Measurements from ENCODE around the gene LRMDA.

The LRMDA gene

DNA sequence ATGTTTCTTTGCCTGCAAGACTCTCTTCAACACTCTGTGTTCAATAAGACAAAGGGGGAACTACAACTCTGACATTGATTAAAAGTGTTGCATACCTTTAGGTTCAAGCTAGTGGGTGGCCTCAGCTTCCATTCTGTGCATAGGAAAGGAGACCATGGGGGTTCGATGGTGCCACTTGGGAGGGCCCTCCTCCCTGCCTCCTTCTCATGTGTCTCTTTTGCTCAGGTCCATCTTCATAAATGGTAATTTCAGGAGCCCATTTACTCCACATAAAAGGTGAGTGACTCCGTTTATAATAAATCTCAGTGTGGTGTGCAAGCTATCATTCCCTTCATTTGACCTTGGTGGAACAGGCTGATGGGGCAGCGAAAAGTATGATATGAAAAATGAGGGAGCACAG lies 285.1 kb downstream of the LRMDA start:
- no peak for DNase-seq (ENCODE audit: low spot score)

DNA sequence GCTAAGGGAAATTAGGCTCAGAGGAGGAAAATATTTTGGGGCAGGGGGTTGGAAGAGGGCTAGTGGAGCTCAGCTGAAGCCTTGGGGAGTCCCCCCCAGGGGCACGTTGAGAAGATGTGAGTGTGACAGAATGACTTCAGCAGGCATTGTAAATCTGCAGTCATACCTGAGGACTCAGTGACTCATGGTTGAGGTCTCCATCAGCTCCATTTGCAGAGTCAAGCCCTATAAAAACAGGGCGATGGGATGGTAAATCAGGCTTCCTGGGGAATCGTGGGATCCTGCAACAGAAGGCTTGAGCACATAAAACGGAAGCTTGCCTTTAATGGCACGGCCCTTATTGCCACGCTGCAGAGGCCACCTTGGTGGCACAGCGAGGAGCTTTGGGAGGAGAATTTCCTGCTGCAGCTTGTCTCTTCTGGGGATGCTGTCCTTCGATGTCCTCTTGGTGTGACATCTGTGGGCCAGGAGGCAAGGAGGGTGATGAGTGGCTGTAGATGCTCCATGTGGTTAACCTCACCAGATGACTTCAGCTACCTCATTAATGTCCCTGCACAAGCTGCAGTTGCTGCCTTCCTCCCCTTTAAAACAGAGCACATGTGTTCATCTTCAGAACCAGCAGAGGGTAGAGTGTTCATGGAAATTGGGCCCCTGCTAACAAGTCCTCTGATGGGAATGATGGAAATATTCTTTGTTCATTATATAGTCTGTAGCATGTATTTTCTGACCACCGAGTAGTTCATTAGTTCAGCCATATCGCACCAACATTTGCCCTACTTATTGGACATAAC lies 285.9 kb downstream of the LRMDA start:
- no peak for DNase-seq (ENCODE audit: low spot score)

- DNase-seq (ENCODE audit: low spot score) = no peak
Observed at GRCh38 chr10:75718991-75719390, 287.6 kb downstream of the LRMDA start.

GRCh38 chr10:75720157-75720556 lies 288.7 kb downstream of the LRMDA start:
- DNase-seq (ENCODE audit: low spot score) = no peak

- no peak for DNase-seq (ENCODE audit: low spot score)
Observed at GRCh38 chr10:75722020-75722419, 290.6 kb downstream of the LRMDA start.

DNA sequence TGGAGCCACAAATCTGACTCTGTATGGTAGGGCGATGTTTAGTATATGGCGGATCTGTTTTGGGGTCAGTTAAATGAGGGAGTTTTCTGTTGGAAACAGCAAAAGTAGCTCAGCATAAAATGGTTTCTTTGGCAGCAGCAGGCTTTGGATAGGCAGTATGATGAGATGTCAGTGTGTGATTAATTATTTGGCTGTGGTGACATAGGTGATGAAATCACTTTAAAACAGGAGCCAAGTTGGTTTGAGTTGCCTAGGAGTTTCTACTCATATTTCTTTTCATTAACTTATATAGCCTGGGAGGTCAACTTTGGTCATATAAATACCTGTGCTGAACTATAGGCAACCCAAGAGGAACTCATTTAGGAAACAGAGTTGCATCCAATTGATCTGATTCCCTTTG lies 291.2 kb downstream of the LRMDA start:
- no peak for DNase-seq (ENCODE audit: low spot score)

DNA sequence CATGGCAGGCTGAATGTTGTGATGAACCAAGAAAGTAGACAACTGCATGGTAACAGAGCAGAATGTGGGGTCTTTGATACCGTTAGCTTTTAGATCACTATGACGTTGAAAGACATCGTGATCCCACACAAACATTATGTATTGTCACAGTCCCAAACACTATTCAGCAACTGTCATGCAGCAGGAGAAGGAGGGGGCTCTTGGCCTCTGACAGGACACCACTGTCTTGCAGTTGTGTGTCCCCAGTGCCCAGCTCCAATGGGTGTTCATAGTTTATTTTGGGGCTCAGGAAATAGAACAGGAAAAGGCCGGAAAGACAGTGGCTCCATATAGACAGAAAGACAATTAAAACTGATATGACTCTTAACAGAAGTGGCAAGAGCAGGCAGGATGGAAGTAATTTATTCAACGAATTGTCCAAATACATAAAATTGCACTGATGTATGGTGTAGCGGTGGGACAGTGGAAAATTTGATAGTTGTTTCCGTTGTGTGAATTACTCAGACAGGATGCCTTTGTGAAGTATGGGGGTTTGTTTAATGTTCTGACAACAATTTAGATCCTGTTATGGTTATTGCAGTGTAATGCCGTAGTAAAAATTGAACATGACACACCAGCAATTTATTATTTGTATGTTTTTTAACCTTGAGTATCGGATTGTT lies 292.0 kb downstream of the LRMDA start:
- DNase-seq (ENCODE audit: low spot score) = no peak

DNA sequence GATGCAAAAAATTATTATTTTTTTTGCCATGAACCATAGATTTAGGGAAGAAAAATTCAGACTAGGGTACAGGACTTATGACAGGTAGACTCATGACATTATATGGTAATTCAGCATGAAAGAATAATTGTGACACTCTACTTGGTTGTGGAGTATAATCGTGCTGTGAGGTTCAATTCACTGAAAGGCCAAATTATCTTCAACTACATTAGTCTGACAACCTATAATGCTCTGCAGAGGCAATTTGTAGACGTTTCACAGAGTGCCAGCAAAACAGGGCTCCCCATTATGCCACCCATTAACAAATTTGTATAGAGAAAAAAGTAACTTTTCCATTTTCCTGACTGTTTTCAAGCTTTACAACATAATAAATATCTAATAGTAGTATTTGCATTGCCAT lies 292.6 kb downstream of the LRMDA start:
- DNase-seq (ENCODE audit: low spot score) = no peak

DNA sequence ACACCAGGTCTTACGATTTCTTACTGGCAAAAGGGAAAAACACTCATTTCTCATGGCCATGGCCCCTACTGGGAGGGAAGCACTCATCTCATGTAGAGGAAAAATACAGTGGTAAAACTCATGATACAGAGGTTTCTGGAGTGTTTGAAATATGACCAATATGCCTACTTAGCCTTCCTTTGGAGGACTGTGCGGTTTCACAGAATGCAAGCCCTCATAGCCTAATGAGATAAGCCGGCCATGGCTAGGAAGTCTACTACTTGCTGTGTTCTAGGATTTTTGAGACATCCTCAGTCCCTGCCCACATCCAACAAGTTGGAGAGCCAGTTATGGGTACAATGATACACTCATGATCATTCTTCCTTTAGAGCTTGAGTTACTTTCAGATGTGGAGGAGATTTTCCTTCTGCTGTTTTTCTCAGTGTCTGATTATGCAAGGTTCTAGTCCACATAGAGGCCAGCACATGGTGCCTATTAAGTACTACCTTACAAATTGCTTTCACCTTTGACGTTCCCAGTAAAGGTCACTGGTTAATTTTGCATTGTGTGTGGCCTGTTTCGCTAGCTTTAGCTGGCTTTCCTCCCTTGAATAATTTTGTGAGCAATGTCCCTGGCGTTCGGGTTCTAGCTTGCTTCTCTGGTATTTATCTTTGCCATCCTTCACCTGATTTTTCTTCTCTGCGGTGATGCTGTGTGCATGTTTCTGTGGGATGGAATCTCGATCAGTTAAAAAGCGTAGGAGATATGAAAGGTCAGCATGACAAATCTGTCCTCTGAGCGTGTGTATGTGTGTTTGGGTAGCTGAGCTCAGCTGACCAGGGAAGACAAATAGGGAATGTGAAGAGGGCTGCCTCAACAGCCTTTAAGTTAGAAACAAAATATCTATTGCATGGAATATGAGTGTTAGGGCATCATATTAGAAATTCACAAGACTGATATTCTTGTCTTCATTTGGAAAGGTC lies 295.4 kb downstream of the LRMDA start:
- DNase-seq (ENCODE audit: low spot score) = no peak

- DNase-seq (ENCODE audit: low spot score) = no peak
Observed at GRCh38 chr10:75730847-75731246, 299.4 kb downstream of the LRMDA start.

GRCh38 chr10:75733135-75733890 lies 301.9 kb downstream of the LRMDA start:
- no peak for DNase-seq (ENCODE audit: low spot score)

- no peak for DNase-seq (ENCODE audit: low spot score)
Observed at GRCh38 chr10:75736151-75736640, 304.8 kb downstream of the LRMDA start.

DNA sequence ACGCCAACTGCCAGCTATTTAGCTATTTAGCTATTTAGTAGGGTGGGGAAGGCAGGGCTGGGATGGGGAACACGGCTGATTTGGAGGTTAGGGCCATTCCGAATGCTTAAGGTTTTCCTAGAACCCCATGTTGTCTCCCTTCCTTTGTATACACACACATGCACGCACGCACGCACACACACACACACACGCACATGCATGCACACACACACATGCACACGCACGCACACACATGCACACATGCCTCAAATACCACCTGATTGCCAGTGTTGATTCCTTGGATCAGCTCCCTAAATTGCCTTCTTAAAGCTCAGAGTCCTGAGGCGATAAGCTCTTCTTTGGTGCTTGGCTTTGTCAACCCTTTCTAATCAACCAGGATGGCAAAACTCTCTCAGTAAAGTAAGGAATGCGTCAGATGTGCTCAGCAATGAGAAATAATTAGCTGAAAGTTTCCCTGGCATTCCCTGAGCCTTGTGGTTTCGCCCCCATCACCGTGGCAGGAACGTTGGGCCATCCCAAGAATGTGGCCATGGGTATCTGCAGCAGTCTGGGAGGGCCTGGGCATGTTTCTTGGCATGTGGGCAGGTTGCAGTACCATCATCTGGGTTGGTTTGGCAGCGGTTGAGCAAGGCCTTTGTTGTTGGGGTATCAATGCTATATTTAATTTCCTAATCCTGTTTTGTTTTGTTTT lies 305.6 kb downstream of the LRMDA start:
- no peak for DNase-seq (ENCODE audit: low spot score)

- no peak for DNase-seq (ENCODE audit: low spot score)
Observed at GRCh38 chr10:75737580-75737949, 306.1 kb downstream of the LRMDA start.

GRCh38 chr10:75738924-75739323 lies 307.5 kb downstream of the LRMDA start:
- DNase-seq (ENCODE audit: low spot score) = no peak

GRCh38 chr10:75739414-75740143 lies 308.2 kb downstream of the LRMDA start:
- DNase-seq (ENCODE audit: low spot score) = no peak

- DNase-seq (ENCODE audit: low spot score) = no peak
Observed at GRCh38 chr10:75740541-75740940, 309.1 kb downstream of the LRMDA start.

DNA sequence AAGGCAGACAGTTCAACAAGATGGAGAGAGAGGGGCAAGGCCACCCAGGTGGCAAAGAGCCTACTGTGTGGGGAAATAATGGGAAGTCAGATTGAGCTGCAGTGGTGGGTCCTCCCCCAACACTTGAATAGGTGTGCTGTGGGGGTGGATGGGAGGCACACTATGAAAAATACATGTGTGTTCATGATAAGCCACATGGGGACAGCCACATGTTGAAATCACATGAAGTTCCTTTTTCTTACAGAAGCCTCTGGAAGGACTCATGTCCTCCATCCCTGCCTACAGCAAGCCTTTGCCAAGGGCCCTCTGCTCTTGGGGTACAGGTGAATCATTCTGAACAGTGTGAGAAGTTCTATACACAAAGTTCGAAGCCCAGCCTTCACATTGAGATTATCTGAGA lies 310.9 kb downstream of the LRMDA start:
- no peak for DNase-seq (ENCODE audit: low spot score)

DNA sequence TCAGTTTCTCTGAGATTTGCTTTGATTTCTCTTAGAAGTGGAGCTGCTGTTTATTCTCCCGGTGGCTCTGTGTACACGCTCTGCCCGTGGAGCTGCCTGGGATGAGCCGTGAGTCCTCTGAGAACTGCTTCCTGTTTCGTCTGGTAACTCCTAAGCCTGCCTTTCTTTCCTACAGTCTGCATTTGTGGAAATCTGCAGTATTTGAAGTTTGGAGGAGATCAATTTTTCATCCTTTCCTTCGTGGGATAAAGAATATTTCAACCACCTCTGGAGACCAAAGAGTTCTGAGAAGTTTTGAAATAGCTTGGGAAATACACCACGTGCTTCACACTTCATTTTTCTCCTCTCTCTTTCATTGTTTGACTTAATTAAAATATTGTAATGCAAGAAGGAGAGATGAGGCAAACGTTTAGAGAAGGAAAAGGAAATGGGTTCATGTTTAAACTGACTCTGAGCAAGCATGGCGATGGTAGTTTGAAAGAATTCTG lies 311.9 kb downstream of the LRMDA start:
- DNase-seq (ENCODE audit: low spot score) = no peak

GRCh38 chr10:75744261-75744660 lies 312.8 kb downstream of the LRMDA start:
- no peak for DNase-seq (ENCODE audit: low spot score)
